Calu3 (cell line): Measurements from ENCODE around the gene FAM180A. TPM values are rescaled to one million over a fixed set of nuclear protein-coding genes. Genes with fewer than 3 reads are reported as not detected.

Experiments
- BruUV-seq: library from RNA; stranded (reverse); fragments of 400-500 nt; replicated peaks from 2 replicates; lab custom pipeline; 2021; lab: Mats Ljungman, UMichigan
- CTCF ChIA-PET: fragments of 300-600 bp; sonication (Branson Sonifier 250); formaldehyde crosslinking; loops from one replicate; lab custom pipeline; 2022; ENCODE audit warnings: antibody characterized with exemption; lab: Charles Lee
- DNase-seq: peaks from one replicate; pipeline ENCODE4 v3.0.0; 2022
- H3K27ac Mint-ChIP-seq: one replicate; pipeline ENCODE4 v1.8.0; 2022; ENCODE audit warnings: mixed read lengths; ENCODE audit not compliant: unreplicated experiment
- H3K27me3 Mint-ChIP-seq: one replicate; pipeline ENCODE4 v1.8.0; 2022; ENCODE audit warnings: mixed read lengths; ENCODE audit not compliant: unreplicated experiment
- H3K36me3 Mint-ChIP-seq: one replicate; pipeline ENCODE4 v1.8.0; 2022; ENCODE audit warnings: mild to moderate bottlenecking, moderate library complexity, mixed read lengths; ENCODE audit not compliant: insufficient read depth, unreplicated experiment
- H3K4me1 Mint-ChIP-seq: one replicate; pipeline ENCODE4 v1.8.0; 2022; ENCODE audit warnings: mild to moderate bottlenecking, low read depth, mixed read lengths; ENCODE audit not compliant: unreplicated experiment
- H3K4me3 Mint-ChIP-seq: one replicate; pipeline ENCODE4 v1.8.0; 2022; ENCODE audit warnings: mild to moderate bottlenecking, low read depth, moderate library complexity, mixed read lengths; ENCODE audit not compliant: unreplicated experiment
- H3K9me3 Mint-ChIP-seq: one replicate; pipeline ENCODE4 v1.8.0; 2022; ENCODE audit warnings: low read depth, mixed read lengths; ENCODE audit not compliant: unreplicated experiment
- intact Hi-C: fragments of 100-400 bp; cut with micrococcal nuclease; formaldehyde crosslinking; loops from one replicate; pipeline ENCODE4 v1.10.0; 2022; ENCODE audit not compliant: unreplicated experiment
- total RNA-seq: library from RNA; stranded (reverse); gene quantifications from 2 replicates; pipeline ENCODE4 v1.2.3, GENCODE V29; 2022
- TF ChIP-seq, protein P1 (sequence below): fragments of 200-600 bp; IDR thresholded peaks from one replicate; pipeline ENCODE4 v1.8.0; 2022; ENCODE audit warnings: antibody characterized with exemption; ENCODE audit not compliant: unreplicated experiment

The FAM180A gene
- total RNA-seq, 1 experiment from 2014 or later: not detected

DNA sequence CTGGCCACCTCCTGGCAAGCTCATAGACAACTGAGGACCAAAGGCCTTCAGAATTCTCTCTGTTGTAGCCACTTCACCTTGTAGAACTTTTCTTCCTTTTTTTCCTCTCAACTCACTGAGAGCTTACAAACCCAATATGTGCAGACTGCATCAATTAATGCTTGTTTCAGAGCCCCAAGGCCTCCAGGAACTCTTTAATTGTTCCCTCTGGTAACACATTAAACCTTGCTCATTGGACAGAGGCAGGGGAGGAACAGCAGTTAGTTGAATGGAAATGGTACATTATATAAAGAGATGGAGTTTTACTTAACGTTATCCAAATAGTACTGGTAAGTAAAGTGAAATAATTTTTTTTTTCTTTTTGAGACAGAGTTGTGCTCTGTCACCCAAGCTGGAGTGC lies 61.1 kb downstream of the FAM180A start:
- H3K4me1 Mint-ChIP-seq: no peaks in the 10 kb centered on the region
- intact Hi-C loops: no loop called here
- CTCF ChIA-PET: interaction anchor here (0.7 kb wide), 1 partner anchor 21 kb away, joined by 3 read pairs; no protein-coding TSS in a partner anchor
- no peak for DNase-seq
- BruUV-seq: no TSS peak
- no peak overlapping the region for H3K27ac Mint-ChIP-seq
- peaks cover under 1% of the 10 kb centered on the region for H3K36me3 Mint-ChIP-seq
- TF ChIP-seq, protein P1, sequence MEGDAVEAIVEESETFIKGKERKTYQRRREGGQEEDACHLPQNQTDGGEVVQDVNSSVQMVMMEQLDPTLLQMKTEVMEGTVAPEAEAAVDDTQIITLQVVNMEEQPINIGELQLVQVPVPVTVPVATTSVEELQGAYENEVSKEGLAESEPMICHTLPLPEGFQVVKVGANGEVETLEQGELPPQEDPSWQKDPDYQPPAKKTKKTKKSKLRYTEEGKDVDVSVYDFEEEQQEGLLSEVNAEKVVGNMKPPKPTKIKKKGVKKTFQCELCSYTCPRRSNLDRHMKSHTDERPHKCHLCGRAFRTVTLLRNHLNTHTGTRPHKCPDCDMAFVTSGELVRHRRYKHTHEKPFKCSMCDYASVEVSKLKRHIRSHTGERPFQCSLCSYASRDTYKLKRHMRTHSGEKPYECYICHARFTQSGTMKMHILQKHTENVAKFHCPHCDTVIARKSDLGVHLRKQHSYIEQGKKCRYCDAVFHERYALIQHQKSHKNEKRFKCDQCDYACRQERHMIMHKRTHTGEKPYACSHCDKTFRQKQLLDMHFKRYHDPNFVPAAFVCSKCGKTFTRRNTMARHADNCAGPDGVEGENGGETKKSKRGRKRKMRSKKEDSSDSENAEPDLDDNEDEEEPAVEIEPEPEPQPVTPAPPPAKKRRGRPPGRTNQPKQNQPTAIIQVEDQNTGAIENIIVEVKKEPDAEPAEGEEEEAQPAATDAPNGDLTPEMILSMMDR: no peak
- H3K4me3 Mint-ChIP-seq: no peak overlapping the region
- no peaks in the 10 kb centered on the region for H3K27me3 Mint-ChIP-seq
- no peaks in the 10 kb centered on the region for H3K9me3 Mint-ChIP-seq

DNA sequence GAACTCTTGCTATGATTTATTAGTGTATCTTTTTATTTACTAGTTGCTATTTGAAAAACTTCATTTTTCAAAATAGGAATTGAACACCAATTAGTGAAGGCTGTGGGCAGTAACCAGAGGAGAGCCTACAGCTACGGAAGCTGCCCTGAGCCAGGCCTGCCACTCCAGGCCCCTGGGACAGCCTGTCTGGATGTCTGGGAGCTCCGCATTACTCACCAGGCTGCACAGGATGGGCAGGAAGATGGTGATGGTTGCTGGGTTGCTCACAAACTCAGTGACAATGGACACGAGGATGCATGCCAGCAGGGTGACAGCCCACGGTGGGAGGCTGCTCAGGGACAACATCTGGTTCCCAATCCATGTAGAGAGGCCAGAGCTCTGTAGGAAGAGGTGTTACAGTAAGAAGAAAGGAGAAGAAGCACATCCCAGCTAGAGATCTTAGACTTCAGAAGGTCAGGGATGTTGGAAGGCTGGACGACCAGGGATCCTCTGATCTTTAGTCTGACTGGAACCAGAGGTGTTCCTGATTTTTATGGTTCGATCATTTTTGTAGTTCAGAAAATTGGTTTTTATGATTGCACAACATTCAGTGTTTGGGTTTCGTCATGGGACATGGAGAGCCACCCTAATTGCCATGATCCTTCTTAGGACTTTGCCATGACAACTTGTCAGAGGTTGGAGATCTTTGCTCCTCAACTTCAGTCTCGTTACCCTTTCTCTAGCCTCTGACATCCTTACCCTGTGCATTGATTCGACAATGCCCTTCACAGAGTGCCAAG lies 63.1 kb downstream of the FAM180A start:
- no peak overlapping the region for H3K4me3 Mint-ChIP-seq
- H3K4me1 Mint-ChIP-seq: no peaks in the 10 kb centered on the region
- no peak for DNase-seq
- no peaks in the 10 kb centered on the region for H3K9me3 Mint-ChIP-seq
- intact Hi-C loops: no loop called here
- no peak overlapping the region for H3K27ac Mint-ChIP-seq
- no peaks in the 10 kb centered on the region for H3K27me3 Mint-ChIP-seq
- BruUV-seq: no TSS peak
- CTCF ChIA-PET: no interaction called here
- TF ChIP-seq, protein P1: no peak
- H3K36me3 Mint-ChIP-seq: peaks cover 4% of the 10 kb centered on the region

DNA sequence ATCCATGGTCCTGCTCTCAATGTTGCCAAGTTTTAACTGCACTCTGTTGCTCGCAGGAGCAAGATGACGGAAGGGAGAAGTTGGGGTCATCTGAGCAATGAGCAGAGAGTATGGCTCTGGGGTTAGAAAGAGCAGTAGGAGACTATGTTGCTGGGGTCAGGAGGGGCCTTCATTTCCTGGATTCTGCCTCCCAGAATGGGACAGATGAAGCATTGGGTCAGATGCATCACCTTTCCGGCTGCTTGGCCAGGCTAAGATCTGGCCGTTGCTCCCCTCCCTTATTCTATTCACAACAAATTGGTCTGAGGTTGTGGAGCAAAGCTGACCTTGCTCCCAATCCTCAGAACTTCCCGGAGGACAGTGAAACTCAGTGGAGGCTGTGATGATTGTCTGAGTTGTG lies 63.9 kb downstream of the FAM180A start:
- CTCF ChIA-PET: no interaction called here
- intact Hi-C loops: no loop called here

DNA sequence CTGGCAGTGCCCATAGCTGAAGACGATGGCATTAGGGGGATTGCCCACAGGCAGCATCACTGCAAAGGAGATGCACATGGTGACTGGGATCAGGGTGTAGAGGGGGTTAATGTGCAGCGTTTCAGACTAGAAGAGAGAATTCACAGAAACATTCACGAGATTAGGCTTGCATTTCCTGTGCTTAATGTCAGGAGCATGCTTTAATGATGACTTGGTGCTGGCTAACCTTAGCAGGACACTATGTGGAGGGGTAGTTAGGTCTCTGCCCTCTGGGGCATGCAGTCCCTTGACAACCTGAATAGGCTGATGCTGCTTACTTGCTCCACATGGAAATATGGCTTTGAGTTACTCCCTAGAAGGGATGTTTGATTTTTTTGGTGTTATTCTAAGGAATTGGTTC lies 64.5 kb downstream of the FAM180A start:
- Mint-ChIP-seq H3K27me3 (no peaks in the 10 kb centered on the region), H3K4me1 (peaks cover 3% of the 10 kb centered on the region), H3K36me3 (peaks cover 4% of the 10 kb centered on the region), H3K9me3 (no peaks in the 10 kb centered on the region), H3K27ac (no peak overlapping the region), H3K4me3 (no peak overlapping the region)
- no TSS peak for BruUV-seq
- no peak for DNase-seq
- TF ChIP-seq, protein P1: no peak
- CTCF ChIA-PET: no interaction called here
- intact Hi-C loops: no loop called here

More for the DNA sequence above, 63.9 kb downstream of the FAM180A start:
- H3K4me1 Mint-ChIP-seq: no peaks in the 10 kb centered on the region
- H3K4me3 Mint-ChIP-seq: no peak overlapping the region
- H3K36me3 Mint-ChIP-seq: peaks cover 4% of the 10 kb centered on the region
- no peak overlapping the region for H3K27ac Mint-ChIP-seq
- TF ChIP-seq, protein P1: no peak
- H3K9me3 Mint-ChIP-seq: no peaks in the 10 kb centered on the region
- no TSS peak for BruUV-seq
- no peak for DNase-seq
- no peaks in the 10 kb centered on the region for H3K27me3 Mint-ChIP-seq
